T47D (cell line): ENCODE measurements around the gene VEPH1.
A peak's percentile ranks its signal among the peaks of the same experiment; 100 is the strongest.

Source experiments
- DNase-seq, 2 experiments: peaks; one replicate each; pipeline versions ENCODE4 v3.0.0 to v3.0.0-alpha.2; 2011 to 2012; ENCODE audit warnings: low read depth in 1 of 2, low spot score in 1 of 2
- JUND ChIP-seq: IDR thresholded peaks from 2 replicates; pipeline ENCODE4 v1.6.1; 2012; ENCODE audit warnings: low read depth
- in situ Hi-C: cut with HindIII; loops from 2 replicates; pipeline ENCODE4 v1.10.0; 2016; ENCODE audit warnings: low sequenced_read_pairs, low pct_unique_long_range_greater_than_20kb

VEPH1 gene

GRCh38 chr3:157463816-157464215 is 39.4 kb downstream of the VEPH1 start:
- in situ Hi-C loops = no loop called here
- no peak for TF ChIP-seq JUND
- no peak for DNase-seq

GRCh38 chr3:157460253-157460652 is 43.0 kb downstream of the VEPH1 start:
- DNase-seq = no peak
- TF ChIP-seq JUND = no peak

DNA sequence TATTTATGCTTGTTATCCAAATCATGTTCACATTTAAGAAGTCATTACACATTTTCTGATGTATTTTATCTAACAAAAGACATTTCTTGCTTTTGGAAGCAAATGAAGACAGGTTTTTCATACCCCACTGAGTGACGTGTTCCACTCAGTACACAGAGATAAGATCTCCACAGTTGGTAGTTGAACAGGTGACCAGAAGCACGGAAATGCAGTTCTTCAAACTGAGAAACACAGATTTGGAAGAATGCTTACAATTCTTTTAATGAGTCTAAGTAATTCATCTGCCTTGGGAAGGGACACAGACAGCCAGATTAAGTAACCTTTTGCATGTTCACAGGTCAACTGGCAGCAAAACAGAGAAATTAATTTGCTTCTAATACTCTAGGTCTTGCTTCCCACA is 43.5 kb downstream of the VEPH1 start:
- DNase-seq = peak in 1 of 2 experiments; percentile 22
- no peak for TF ChIP-seq JUND
- in situ Hi-C loops = no loop called here

More at GRCh38 chr3:157460253-157460652, 43.0 kb downstream of the VEPH1 start:
- in situ Hi-C loops = no loop called here

DNA sequence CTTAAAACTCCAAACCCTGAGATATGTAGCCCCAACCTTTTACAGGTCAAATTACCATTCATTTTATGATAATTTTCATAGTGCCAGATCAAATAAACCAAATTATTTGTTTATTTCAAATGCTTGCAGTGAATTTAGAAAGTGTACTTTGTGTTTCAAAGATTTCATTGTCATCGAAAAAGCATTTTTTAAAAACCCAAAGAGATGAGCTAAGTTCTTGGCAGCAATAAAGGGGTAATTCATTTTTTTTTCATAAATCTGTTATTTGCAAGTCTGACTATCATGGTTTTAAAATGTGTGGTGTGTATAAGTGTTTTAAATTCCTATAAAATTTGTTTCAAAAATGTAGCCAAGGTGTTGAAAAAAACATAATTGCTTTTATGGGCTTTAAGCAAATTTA is 49.4 kb downstream of the VEPH1 start:
- in situ Hi-C loops = no loop called here
- TF ChIP-seq JUND = no peak
- no peak for DNase-seq

DNA sequence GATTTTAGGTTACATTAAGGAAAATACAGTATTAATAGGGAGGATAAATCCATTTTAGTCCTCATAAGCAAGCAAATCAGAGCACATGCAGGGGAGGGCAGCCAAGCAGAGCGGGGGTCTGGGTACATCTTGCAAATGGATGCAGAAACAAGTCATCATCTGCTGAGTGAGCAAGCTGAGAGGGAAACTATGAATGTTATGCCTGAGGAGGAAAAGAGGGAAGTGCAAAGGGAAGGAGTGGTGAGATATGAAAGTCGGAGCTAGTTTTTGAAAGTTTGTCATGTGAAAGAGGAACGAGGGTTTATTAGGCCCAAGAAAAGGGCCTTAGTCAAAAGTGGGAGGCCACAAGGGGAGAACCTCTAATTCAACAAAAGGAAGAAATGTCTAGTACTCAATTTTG is 51.1 kb downstream of the VEPH1 start:
- no peak for DNase-seq
- in situ Hi-C loops = no loop called here
- TF ChIP-seq JUND = no peak

- in situ Hi-C loops = no loop called here
- no peak for TF ChIP-seq JUND
- peak in 1 of 2 experiments; percentile 54 for DNase-seq
Measured at GRCh38 chr3:157447026-157447694, 56.1 kb downstream of the VEPH1 start.

- no peak for DNase-seq
- in situ Hi-C loops = no loop called here
- TF ChIP-seq JUND = no peak
Measured at GRCh38 chr3:157445857-157446256, 57.4 kb downstream of the VEPH1 start.

GRCh38 chr3:157444797-157445184 is 58.4 kb downstream of the VEPH1 start:
- DNase-seq = no peak
- in situ Hi-C loops = no loop called here
- no peak for TF ChIP-seq JUND

- no peak for DNase-seq
- in situ Hi-C loops = no loop called here
- no peak for TF ChIP-seq JUND
Measured at GRCh38 chr3:157443905-157444796, 59.1 kb downstream of the VEPH1 start.

DNA sequence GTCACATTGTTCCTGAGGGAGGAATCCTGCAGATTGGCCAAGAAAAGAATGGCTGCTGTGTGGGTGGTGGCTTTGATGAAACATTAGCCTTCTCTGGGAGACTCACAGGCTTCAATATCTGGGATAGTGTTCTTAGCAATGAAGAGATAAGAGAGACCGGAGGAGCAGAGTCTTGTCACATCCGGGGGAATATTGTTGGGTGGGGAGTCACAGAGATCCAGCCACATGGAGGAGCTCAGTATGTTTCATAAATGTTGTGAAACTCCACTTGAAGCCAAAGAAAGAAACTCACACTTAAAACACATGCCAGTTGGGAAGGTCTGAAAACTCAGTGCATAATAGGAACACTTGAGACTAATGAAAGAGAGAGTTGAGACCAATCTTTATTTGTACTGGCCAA is 60.5 kb downstream of the VEPH1 start:
- TF ChIP-seq JUND = no peak
- DNase-seq = no peak
- in situ Hi-C loops = no loop called here

DNA sequence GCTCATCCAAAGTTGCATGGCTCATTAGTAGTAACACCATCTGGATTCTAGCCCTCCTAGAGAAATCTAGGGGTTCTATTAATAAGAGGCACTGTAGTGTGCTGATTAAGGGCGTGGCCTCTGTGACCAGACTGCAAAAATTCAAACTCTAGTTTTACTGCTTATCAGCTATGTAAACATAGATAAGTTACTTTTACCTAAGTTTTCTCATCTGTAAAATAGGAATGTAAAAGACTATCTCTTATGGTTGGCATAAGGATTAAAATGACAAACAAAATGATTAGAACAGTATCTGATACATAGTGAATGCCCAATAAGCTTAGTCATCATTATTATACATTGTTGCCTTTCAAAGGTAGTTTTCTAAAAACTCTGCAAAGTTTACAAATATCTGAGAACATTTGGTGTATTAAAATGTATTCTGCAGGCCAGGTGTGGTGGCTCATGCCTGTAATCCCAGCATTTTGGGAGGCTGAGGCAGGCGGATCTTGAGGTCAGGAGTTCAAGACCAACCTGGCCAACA is 62.1 kb downstream of the VEPH1 start:
- in situ Hi-C loops = no loop called here
- TF ChIP-seq JUND = no peak
- DNase-seq = no peak

GRCh38 chr3:157438194-157438730 is 65.0 kb downstream of the VEPH1 start:
- no peak for DNase-seq
- TF ChIP-seq JUND = no peak
- in situ Hi-C loops = no loop called here
